K562 (cell line): ENCODE results near the gene ANO6. TPM values are rescaled to one million over a fixed set of nuclear protein-coding genes. Genes with fewer than 3 reads are reported as not detected.

Experiments
- ATAC-seq: fragments of 200-7000 bp; cut with Tn5 transposase; 3 replicates; pipeline ENCODE4 v1.9.1; 2020; ENCODE audit warnings: moderate library complexity
- BruUV-seq: library from RNA; stranded (reverse); fragments of 400-500 nt; replicated peaks from 2 replicates; lab custom pipeline; 2021; lab: Mats Ljungman, UMichigan
- CTCF ChIA-PET: fragments of 300-600 bp; formaldehyde crosslinking; extraction: SDS; loops from one replicate; lab custom pipeline; 2021; ENCODE audit warnings: low intra/inter-chr PET ratio; lab: Yijun Ruan, JAX
- POLR2A ChIA-PET: fragments of 300-600, 350-650 bp; sonication (Branson Sonifier 250); formaldehyde crosslinking; extraction: SDS; loops from one replicate; lab custom pipeline; 2021; ENCODE audit warnings: antibody characterized with exemption, inconsistent platforms; lab: Yijun Ruan, JAX
- DNase-seq, 4 experiments: peaks; one replicate each; pipeline versions ENCODE4 v3.0.0 to v3.0.0-alpha.2; 2011 to 2018; ENCODE audit warnings: low spot score in 3 of 4, mixed read lengths in 3 of 4; ENCODE audit errors: extremely low read depth in 1 of 4
- FAIRE-seq: peaks from 2 replicates; lab custom pipeline; 2011; peaks lifted over from hg19 to GRCh38; lab: Jason Lieb, UNC
- H2AFZ ChIP-seq: 2 replicates; pipeline ENCODE4 v1.6.0; 2011; ENCODE audit warnings: low read depth, low read length, control low read depth, inconsistent platforms
- H3K27ac ChIP-seq: fragments of 200-600 bp; 3 replicates; pipeline ENCODE4 v1.8.0; 2011; ENCODE audit warnings: low read depth, mild to moderate bottlenecking, control low read depth, inconsistent platforms, low read length, moderate library complexity, mixed read lengths; ENCODE audit errors: extremely low read depth
- H3K27me3 ChIP-seq, 2 experiments: fragments of 300-600 bp in 1 of 2; 2 replicates in 1 of 2; 3 replicates in 1 of 2; pipeline versions ENCODE4 v1.6.0 to v1.8.0; 2011; ENCODE audit warnings: inconsistent platforms in 2 of 2, low read length in 2 of 2, mild to moderate bottlenecking in 1 of 2, mixed read lengths in 1 of 2, moderate library complexity in 1 of 2; ENCODE audit not compliant: control insufficient read depth in 2 of 2, insufficient read depth in 2 of 2
- H3K36me3 ChIP-seq: fragments of 300-600 bp; 3 replicates; pipeline ENCODE4 v1.8.0; 2011; ENCODE audit warnings: mild to moderate bottlenecking, low read length, inconsistent platforms; ENCODE audit not compliant: control insufficient read depth, insufficient read depth
- H3K4me1 ChIP-seq, 2 experiments: fragments of 200-600 bp in 1 of 2; replicated peaks in 1 of 2; 2 replicates in 1 of 2; 3 replicates in 1 of 2; pipeline versions ENCODE4 v1.5.1 to v1.8.0; 2011; ENCODE audit warnings: inconsistent platforms in 2 of 2, low read length in 2 of 2, mild to moderate bottlenecking in 1 of 2, mixed read lengths in 1 of 2, moderate library complexity in 1 of 2; ENCODE audit not compliant: control insufficient read depth in 2 of 2, insufficient read depth in 2 of 2
- H3K4me2 ChIP-seq: 2 replicates; pipeline ENCODE4 v1.6.1; 2011; ENCODE audit warnings: low read length, control low read depth, inconsistent platforms, mixed read lengths; ENCODE audit not compliant: insufficient read depth
- H3K4me3 ChIP-seq: fragments of 200-600 bp; sonication (generic), shearing (Covaris generic); 2 replicates; pipeline ENCODE4 v1.5.1; 2016; ENCODE audit warnings: control low read depth, inconsistent platforms
- H3K79me2 ChIP-seq: fragments of 200-600 bp; 3 replicates; pipeline ENCODE4 v1.8.0; 2011; ENCODE audit warnings: low read length, inconsistent platforms; ENCODE audit not compliant: control insufficient read depth, insufficient read depth
- H3K9ac ChIP-seq, 2 experiments: 2 replicates each; pipeline versions ENCODE4 v1.6.0 to v1.6.1; 2011; ENCODE audit warnings: low read depth in 2 of 2, low read length in 2 of 2, control low read depth in 1 of 2, inconsistent platforms in 1 of 2, mild to moderate bottlenecking in 1 of 2, mixed read lengths in 1 of 2; ENCODE audit not compliant: insufficient read depth in 1 of 2
- H3K9me1 ChIP-seq: one replicate; pipeline ENCODE4 v1.6.0; 2011; ENCODE audit warnings: inconsistent platforms, mild to moderate bottlenecking, low read length, moderate library complexity; ENCODE audit not compliant: control insufficient read depth, insufficient read depth
- H3K9me3 ChIP-seq: replicated peaks from 2 replicates; pipeline ENCODE4 v1.5.1; 2011; ENCODE audit warnings: low read depth, low read length, inconsistent platforms; ENCODE audit not compliant: control insufficient read depth, insufficient read depth
- H4K20me1 ChIP-seq: replicated peaks from 2 replicates; pipeline ENCODE4 v1.6.1; 2011; ENCODE audit warnings: low read length, inconsistent platforms, mixed read lengths; ENCODE audit not compliant: control insufficient read depth, insufficient read depth
- BRD4 ChIP-seq: fragments of 200-600 bp; sonication (generic); IDR thresholded peaks from 2 replicates; pipeline ENCODE4 v1.6.1; 2017; ENCODE audit warnings: inconsistent platforms
- DIDO1 ChIP-seq: fragments of 450-650 bp; IDR thresholded peaks from 2 replicates; pipeline ENCODE4 v1.6.1; 2016; ENCODE audit warnings: low read depth, missing biosample characterization, missing genetic modification characterization
- HDAC8 ChIP-seq: fragments of 450-650 bp; IDR thresholded peaks from 2 replicates; pipeline ENCODE4 v1.6.1; 2016; ENCODE audit warnings: mild to moderate bottlenecking, missing genetic modification characterization, moderate library complexity, missing compliant biosample characterization
- PTBP1 ChIP-seq: fragments of 200-400 bp; formaldehyde crosslinking; IDR thresholded peaks from 2 replicates; pipeline ENCODE4 v1.6.1; 2017; ENCODE audit warnings: low read depth, low read length
- RHOXF2B ChIP-seq: fragments of 250-450 bp; sonication (Bioruptor Pico); conservative IDR thresholded peaks from 2 replicates; pipeline ENCODE4 v1.5.1; 2021
- SMARCA5 ChIP-seq: fragments of 450-650 bp; IDR thresholded peaks from 2 replicates; pipeline ENCODE4 v1.6.1; 2016
- STAT5A ChIP-seq: IDR thresholded peaks from 2 replicates; pipeline ENCODE4 v1.6.1; 2012; ENCODE audit warnings: low read length, inconsistent platforms, borderline replicate concordance
- ZNF57 ChIP-seq: fragments of 450-650 bp; formaldehyde crosslinking; IDR thresholded peaks from 2 replicates; pipeline ENCODE4 v1.4.0; 2020; ENCODE audit warnings: mild to moderate bottlenecking, moderate library complexity
- ZNF589 ChIP-seq: fragments of 200-800 bp; sonication (Bioruptor generic); IDR thresholded peaks from 2 replicates; pipeline ENCODE4 v1.6.1; 2016; ENCODE audit warnings: low read depth, missing genetic modification characterization, missing compliant biosample characterization
- WGBS: fragments of 100-300 bp; shearing (Covaris generic); methylation state at CpG from one replicate; pipeline ENCODE4 v1.1.6; 2016; ENCODE audit warnings: low coverage, mixed read lengths; ENCODE audit not compliant: insufficient coverage; ENCODE audit errors: missing lambda C conversion rate; 5-methylcytosine and 5-hydroxymethylcytosine counted together
- in situ Hi-C: fragments of 300-500 bp; cut with MboI; formaldehyde crosslinking; loops from 4 replicates; pipeline ENCODE4 v1.15.0; 2018; ENCODE audit warnings: inconsistent platforms, mixed read lengths
- intact Hi-C: fragments of 100-400 bp; cut with micrococcal nuclease; formaldehyde crosslinking; loops from 2 replicates; pipeline ENCODE4 v1.14.2; 2022
- polyA plus RNA-seq, 8 experiments: library from polyadenylated mRNA; depleted of rRNA in 4 of 8; stranded (reverse) in 5 of 8; unstranded in 3 of 8; fragments of >200 nt; fragmentation: Nextera tagmentation in 2 of 8; fragmentation: Illumina TruSeq in 1 of 8; extraction: Ambion mirVana in 2 of 8; extraction: Trizol in 1 of 8; gene quantifications; 2 replicates each; pipeline versions ENCODE4 v1.2.1 to v1.2.3, GENCODE V29; 2011 to 2014; ENCODE audit warnings: inconsistent platforms in 1 of 8, missing spikeins in 1 of 8
- total RNA-seq, 7 experiments: library from RNA; depleted of rRNA in 6 of 7; stranded (reverse); fragments of >200 nt in 6 of 7; fragmentation: Illumina TruSeq in 2 of 7; extraction: Trizol in 2 of 7; gene quantifications; 2 replicates each; pipeline versions ENCODE4 v1.2.1 to v1.2.3, GENCODE V29; 2011 to 2021; ENCODE audit warnings: low replicate concordance in 1 of 7
- TF ChIP-seq, protein P1 (sequence below): fragments of 450-650 bp; IDR thresholded peaks from 2 replicates; pipeline ENCODE4 v1.6.1; 2016; ENCODE audit warnings: antibody characterized with exemption
- TF ChIP-seq, protein P2 (sequence below), 3 experiments: fragments of 200-800 bp in 1 of 3; sonication (Bioruptor generic) in 1 of 3; sonication (generic) in 1 of 3; formaldehyde crosslinking in 1 of 3; IDR thresholded peaks; 2 replicates each; pipeline versions ENCODE4 v1.6.1 to v1.8.0; 2016 to 2022; ENCODE audit warnings: mild to moderate bottlenecking in 2 of 3, missing compliant biosample characterization in 2 of 3, missing genetic modification characterization in 2 of 3, missing genetic modification reagents in 1 of 3

ANO6 gene
- total and polyA plus RNA-seq, 9 of the 15 experiments (the other 6 are each of a cell fraction or from before 2014, with no cell fraction given): 3.5 to 24.7 (median 20.3) TPM

DNA sequence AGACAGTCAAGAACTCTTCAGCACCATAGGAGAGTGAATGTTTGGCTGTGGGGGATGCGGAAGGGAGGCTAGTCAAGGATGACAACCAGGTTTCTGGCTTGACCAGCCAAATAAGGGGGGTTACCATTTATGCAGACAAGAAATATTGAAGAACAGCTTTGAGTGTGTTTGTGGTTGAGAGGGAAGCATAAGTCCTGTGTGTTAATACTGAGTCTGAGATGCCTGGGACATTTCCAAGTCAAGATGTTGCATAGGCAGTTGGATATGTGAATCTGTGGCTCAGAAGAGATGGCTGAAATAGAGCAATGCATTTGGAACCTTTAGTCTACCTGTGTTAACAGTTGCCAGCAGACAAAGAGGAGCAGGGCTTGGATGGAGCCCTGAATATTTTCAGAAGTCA is 66.1 kb downstream of the ANO6 start:
- intact Hi-C loops: no loop called here
- no TSS peak for BruUV-seq
- WGBS: 100% methylated on average over 1 of the region's 1 CpG
- in situ Hi-C loops: no loop called here
- CTCF ChIA-PET: no interaction called here
- Histone ChIP-seq H4K20me1 (no peaks in the 10 kb centered on the region), H3K4me2 (no peak overlapping the region), H3K4me1 (peaks cover 10 to 17% of the 10 kb centered on the region in 2 experiments), H3K9me1 (no peaks in the 10 kb centered on the region), H3K36me3 (peaks cover 2% of the 10 kb centered on the region; the same call in 1 of the 3 replicates), H2AFZ (no peak overlapping the region), H3K9me3 (0 out of 2 replicates have a peak, but pooled peaks cover 3% of the 10 kb centered on the region), H3K27me3 (no peaks in the 10 kb centered on the region), H3K9ac (no peak overlapping the region), H3K4me3 (no peak overlapping the region), H3K27ac (no peak overlapping the region), H3K79me2 (peaks cover 9% of the 10 kb centered on the region; the same call in 1 of the 3 replicates)
- DNase-seq: no peak
- FAIRE-seq: no peak
- POLR2A ChIA-PET: no interaction called here
- no peak for TF ChIP-seq STAT5A
- TF ChIP-seq SMARCA5: no peak
- no peak for TF ChIP-seq DIDO1 (tag)
- no peak for TF ChIP-seq HDAC8
- no peak for TF ChIP-seq RHOXF2B (CRISPR knock-in tag)
- TF ChIP-seq ZNF589 (CRISPR knock-in tag): no peak
- TF ChIP-seq PTBP1: no peak
- no peak for TF ChIP-seq ZNF57 (CRISPR knock-in tag)
- no peak for TF ChIP-seq BRD4
- TF ChIP-seq, protein P1, sequence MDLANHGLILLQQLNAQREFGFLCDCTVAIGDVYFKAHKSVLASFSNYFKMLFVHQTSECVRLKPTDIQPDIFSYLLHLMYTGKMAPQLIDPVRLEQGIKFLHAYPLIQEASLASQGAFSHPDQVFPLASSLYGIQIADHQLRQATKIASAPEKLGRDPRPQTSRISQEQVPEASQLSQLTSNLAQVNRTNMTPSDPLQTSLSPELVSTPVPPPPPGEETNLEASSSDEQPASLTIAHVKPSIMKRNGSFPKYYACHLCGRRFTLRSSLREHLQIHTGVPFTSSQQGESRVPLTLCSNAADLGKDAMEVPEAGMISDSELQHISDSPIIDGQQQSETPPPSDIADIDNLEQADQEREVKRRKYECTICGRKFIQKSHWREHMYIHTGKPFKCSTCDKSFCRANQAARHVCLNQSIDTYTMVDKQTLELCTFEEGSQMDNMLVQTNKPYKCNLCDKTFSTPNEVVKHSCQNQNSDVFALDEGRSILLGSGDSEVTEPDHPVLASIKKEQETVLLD: no peak
- TF ChIP-seq, protein P2, sequence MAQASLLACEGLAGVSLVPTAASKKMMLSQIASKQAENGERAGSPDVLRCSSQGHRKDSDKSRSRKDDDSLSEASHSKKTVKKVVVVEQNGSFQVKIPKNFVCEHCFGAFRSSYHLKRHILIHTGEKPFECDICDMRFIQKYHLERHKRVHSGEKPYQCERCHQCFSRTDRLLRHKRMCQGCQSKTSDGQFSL (CRISPR knock-in tag; IDR thresholded peaks at IDR 0.05): no peak
- TF ChIP-seq, protein P2 (tag; IDR thresholded peaks at IDR 0.05): no peak
- no peak for ATAC-seq
